ENCODE results near the gene TSEN2.

DNA sequence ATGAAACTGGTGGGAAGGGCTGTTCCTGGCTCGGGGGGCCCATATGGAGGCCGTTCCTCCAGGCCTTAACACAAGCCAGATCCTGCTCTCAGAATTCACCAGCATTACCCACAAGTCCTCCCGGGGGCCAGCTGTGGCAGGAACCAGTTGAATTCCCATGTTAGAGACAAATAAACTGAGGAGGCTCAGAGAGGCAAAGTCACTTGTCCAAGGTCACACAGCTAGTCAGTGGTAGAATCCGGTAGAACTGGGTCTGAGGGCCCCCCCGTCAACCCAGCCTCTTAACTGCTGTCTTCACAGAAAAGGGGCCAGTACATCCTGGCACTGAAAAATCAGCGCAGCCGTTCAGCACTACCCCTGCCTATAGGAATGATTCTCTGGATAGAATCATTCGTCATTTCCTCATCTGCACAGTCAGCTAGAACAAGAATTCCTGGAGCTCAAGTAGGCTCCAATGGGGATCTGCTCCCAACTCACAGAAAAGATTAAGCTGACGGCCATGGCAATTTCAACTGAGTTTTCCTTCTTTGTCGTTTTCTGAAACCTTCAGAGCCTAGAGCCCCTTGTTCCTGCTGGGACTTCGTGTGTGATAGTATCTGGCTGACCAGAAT lies 12.2 kb upstream of the TSEN2 start:
- TF ChIP-seq POLR2A (IDR thresholded peaks at IDR 0.05): no peak
- TF ChIP-seq, protein P1, sequence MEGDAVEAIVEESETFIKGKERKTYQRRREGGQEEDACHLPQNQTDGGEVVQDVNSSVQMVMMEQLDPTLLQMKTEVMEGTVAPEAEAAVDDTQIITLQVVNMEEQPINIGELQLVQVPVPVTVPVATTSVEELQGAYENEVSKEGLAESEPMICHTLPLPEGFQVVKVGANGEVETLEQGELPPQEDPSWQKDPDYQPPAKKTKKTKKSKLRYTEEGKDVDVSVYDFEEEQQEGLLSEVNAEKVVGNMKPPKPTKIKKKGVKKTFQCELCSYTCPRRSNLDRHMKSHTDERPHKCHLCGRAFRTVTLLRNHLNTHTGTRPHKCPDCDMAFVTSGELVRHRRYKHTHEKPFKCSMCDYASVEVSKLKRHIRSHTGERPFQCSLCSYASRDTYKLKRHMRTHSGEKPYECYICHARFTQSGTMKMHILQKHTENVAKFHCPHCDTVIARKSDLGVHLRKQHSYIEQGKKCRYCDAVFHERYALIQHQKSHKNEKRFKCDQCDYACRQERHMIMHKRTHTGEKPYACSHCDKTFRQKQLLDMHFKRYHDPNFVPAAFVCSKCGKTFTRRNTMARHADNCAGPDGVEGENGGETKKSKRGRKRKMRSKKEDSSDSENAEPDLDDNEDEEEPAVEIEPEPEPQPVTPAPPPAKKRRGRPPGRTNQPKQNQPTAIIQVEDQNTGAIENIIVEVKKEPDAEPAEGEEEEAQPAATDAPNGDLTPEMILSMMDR (IDR thresholded peaks at IDR 0.05): no peak
- no peak for TF ChIP-seq POLR2AphosphoS5 (IDR thresholded peaks at IDR 0.05)
- TF ChIP-seq EP300 (IDR thresholded peaks at IDR 0.05): no peak

Measured in suprapubic skin (tissue), 4 donors.